Measurements from ENCODE around the gene CACNA1C. TPM values are rescaled to one million over a fixed set of nuclear protein-coding genes. Genes with fewer than 3 reads are reported as not detected.

CACNA1C gene
- total RNA-seq, 1 experiment from 2014 or later = 1.1 TPM

DNA sequence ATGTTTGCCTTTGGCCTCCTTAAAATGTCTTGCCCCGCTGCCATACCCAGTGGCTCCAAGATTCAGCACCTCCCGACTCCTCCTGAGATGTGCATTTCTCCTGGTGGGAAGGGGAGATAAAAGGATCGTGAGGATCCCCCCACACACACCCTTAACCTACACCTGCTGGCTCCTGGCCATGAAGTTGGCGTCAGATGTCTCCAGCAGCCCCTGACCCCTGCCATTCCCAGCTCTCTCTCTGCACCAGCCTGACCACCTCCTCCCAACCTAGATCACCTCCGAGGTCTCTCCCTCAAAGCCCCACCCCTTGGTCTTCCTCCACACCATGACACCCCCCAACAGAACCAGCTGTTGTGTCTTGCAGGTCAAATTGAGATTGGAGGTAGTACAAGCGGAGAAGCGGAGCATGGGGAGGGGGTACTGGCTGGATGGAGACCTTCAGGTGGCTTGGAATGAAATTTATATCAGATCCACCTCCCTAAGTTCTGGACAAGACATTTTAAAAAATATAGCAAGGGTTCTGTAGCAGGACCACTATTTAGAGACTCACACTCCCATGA lies 590.9 kb downstream of the CACNA1C start:
- Histone ChIP-seq H3K4me2 (ENCODE audit: insufficient read depth, insufficient read length, low read length) (no peak overlapping the region), H2BK120ac (ENCODE audit: low read depth, low read length, poor library complexity, severe bottlenecking) (no peak overlapping the region), H2BK5ac (ENCODE audit: insufficient read length, low read length) (no peak overlapping the region), H3K18ac (ENCODE audit: insufficient read length, low read depth, low read length) (no peak overlapping the region), H3K27me3 (ENCODE audit: insufficient read depth, low read length) (no peaks in the 10 kb centered on the region; the same call in 1 of the 2 replicates), H4K91ac (ENCODE audit: insufficient read length, low read depth, low read length) (no peak overlapping the region), H2BK15ac (ENCODE audit: low read depth, low read length) (no peak overlapping the region), H3K79me1 (ENCODE audit: insufficient read depth, low read depth, low read length, poor library complexity, severe bottlenecking) (no peaks in the 10 kb centered on the region), H3K56ac (ENCODE audit: insufficient read length, low read depth, low read length) (no peak overlapping the region), H3T11ph (ENCODE audit: low read length) (no peak overlapping the region), H2BK12ac (ENCODE audit: insufficient read length, low read depth, low read length) (no peak overlapping the region), H3K79me2 (ENCODE audit: insufficient read depth, low read length) (no peaks in the 10 kb centered on the region), H3K23me2 (ENCODE audit: insufficient read length, low read depth, low read length, poor library complexity, severe bottlenecking) (no peaks in the 10 kb centered on the region), H3K4me1 (ENCODE audit: insufficient read depth, low read length) (peaks cover 5% of the 10 kb centered on the region; the same call in 1 of the 2 replicates), H4K5ac (ENCODE audit: insufficient read length, low read depth, low read length) (no peak overlapping the region), H3K4ac (ENCODE audit: low read depth, low read length) (no peak overlapping the region), H3K14ac (ENCODE audit: insufficient read depth, low read length) (no peak overlapping the region), H4K8ac (replicated peaks; ENCODE audit: insufficient read length, low read depth, low read length) (no peak overlapping the region), H3K9ac (ENCODE audit: extremely low read depth, insufficient read length, low read length) (no peak overlapping the region), H3K9me3 (ENCODE audit: control insufficient read depth, low read depth, low read length) (no peaks in the 10 kb centered on the region), H3K27ac (ENCODE audit: insufficient read length, low read depth, low read length) (no peak overlapping the region), H4K20me1 (ENCODE audit: control insufficient read depth, insufficient read depth, insufficient read length) (no peaks in the 10 kb centered on the region), H2AK5ac (ENCODE audit: insufficient read length, low read length) (no peak overlapping the region), H2AFZ (ENCODE audit: low read length) (no peak overlapping the region), H2BK20ac (ENCODE audit: low read depth, low read length, poor library complexity, severe bottlenecking) (no peak overlapping the region), H3K23ac (ENCODE audit: insufficient read length, low read depth, low read length) (no peak overlapping the region)
- no peak overlapping the region for H3K4me3 Mint-ChIP-seq
- WGBS (ENCODE audit: extremely low coverage, insufficient read length, low lambda C conversion rate) = no CpG with 5 or more reads among the region's 7 CpGs
- TF ChIP-seq, protein P1, sequence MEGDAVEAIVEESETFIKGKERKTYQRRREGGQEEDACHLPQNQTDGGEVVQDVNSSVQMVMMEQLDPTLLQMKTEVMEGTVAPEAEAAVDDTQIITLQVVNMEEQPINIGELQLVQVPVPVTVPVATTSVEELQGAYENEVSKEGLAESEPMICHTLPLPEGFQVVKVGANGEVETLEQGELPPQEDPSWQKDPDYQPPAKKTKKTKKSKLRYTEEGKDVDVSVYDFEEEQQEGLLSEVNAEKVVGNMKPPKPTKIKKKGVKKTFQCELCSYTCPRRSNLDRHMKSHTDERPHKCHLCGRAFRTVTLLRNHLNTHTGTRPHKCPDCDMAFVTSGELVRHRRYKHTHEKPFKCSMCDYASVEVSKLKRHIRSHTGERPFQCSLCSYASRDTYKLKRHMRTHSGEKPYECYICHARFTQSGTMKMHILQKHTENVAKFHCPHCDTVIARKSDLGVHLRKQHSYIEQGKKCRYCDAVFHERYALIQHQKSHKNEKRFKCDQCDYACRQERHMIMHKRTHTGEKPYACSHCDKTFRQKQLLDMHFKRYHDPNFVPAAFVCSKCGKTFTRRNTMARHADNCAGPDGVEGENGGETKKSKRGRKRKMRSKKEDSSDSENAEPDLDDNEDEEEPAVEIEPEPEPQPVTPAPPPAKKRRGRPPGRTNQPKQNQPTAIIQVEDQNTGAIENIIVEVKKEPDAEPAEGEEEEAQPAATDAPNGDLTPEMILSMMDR (conservative IDR thresholded peaks at IDR 0.05) = no peak
- H3K9me3 Mint-ChIP-seq = no peaks in the 10 kb centered on the region; a peak in 2 of 5 replicates
- peaks cover 33 to 34% of the 10 kb centered on the region in 2 experiments for H3K4me1 Mint-ChIP-seq
- DNase-seq = no peak
- peaks cover 7% of the 10 kb centered on the region for H3K27me3 Mint-ChIP-seq (ENCODE audit: low read depth)
- no peak overlapping the region for H3K27ac Mint-ChIP-seq
- H3K36me3 Mint-ChIP-seq (ENCODE audit: insufficient read depth in 1 of 3, low read depth in 3 of 3) = no peaks in the 10 kb centered on the region; a peak in 2 of 7 replicates

Measured in H9 (cell line).